Measurements from ENCODE around the gene SLC25A27.

- no peak for TF ChIP-seq POLR2AphosphoS5 (IDR thresholded peaks at IDR 0.05; ENCODE audit: insufficient read depth in 1 of 2, low read depth in 1 of 2)
- no peak for TF ChIP-seq CTCF (IDR thresholded peaks at IDR 0.05)
These were observed 41.8 kb upstream of the SLC25A27 start for GRCh38 chr6:46610862-46611553.
